ENCODE data around the gene CTSK. TPM values are rescaled to one million over a fixed set of nuclear protein-coding genes. Genes with fewer than 3 reads are reported as not detected.
"Not testable (repeated sequence)": the region's sequence is repeated elsewhere in the genome, so short reads cannot be mapped to it uniquely, and the experiment has no call there.

The CTSK gene
- total RNA-seq, 1 experiment from 2014 or later: 0.92 TPM

- peaks cover 56% of the 10 kb centered on the region for H3K36me3 ChIP-seq
- no peaks in the 10 kb centered on the region for H3K27me3 ChIP-seq
- H3K9me3 ChIP-seq: no peaks in the 10 kb centered on the region
- H3K4me3 ChIP-seq: no peak overlapping the region
- DNase-seq: no peak
Measured at GRCh38 chr1:150810958-150811659, 3.0 kb upstream of the CTSK start.

GRCh38 chr1:150809651-150810050 is 1.6 kb upstream of the CTSK start:
- Histone ChIP-seq H3K4me3 (no peak overlapping the region), H3K27me3 (no peaks in the 10 kb centered on the region), H3K9me3 (no peaks in the 10 kb centered on the region), H3K36me3 (peaks cover 52% of the 10 kb centered on the region)
- peak; percentile 9 for DNase-seq

DNA sequence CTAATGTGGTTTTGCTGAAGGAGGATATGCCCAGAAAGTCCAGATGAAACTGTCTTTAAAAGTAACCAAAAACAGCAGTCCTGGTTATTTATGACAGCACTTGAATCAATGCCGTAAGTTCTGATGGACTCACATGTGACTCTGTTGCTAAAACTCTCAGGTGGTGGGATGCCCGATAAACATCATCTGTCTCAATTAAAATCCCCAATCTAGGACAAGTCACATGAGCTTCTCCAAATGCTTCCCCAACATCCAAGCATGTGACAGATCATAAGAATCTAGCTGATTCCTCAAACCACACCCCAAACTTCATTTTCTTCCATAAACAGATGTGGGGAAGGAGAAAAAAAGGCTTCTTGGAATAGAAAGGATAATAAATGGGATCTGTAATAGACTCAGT is 786 bp upstream of the CTSK start:
- Histone ChIP-seq H3K4me3 (no peak overlapping the region), H3K36me3 (peaks cover 44% of the 10 kb centered on the region), H3K27me3 (no peaks in the 10 kb centered on the region), H3K9me3 (no peaks in the 10 kb centered on the region)
- DNase-seq: no peak

DNA sequence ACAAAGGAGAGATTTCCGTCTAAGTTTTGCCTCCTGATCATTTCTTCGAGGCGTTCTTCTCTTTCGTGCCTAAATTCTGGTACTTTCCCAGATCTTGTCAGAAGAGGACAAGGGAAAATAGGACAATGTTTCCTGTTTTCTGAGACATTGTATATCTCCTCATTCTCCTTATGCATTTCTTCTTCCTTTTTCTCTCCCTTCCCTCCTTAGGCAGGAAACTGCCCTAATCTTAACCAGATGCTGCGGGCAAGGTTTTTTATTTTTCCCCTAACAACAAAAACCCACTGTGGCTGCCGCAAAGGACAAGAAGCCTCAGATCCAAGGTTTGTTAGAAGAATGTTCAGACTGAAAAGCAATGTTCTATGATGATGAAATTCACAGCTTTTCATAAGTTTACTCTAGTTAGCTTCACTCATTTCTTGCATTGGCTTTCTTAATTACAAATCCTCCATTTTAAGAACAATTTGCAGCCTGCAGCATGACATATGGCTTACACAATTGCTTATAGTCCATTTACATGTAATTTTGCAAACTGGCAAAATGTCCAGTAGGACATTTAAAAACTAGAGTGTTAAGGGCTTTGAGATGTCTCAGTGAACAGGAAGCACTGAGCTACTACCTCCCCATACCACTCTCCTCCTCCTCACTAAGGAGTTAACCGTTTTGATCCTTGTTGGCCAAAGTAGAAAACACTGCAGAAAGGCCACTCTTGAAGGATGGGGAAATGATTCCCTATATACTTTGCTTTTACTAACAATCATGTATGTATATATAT is 624 bp downstream of the CTSK start:
- no peaks in the 10 kb centered on the region for H3K9me3 ChIP-seq
- DNase-seq: no peak
- no peaks in the 10 kb centered on the region for H3K27me3 ChIP-seq
- peaks cover 30% of the 10 kb centered on the region for H3K36me3 ChIP-seq
- no peak overlapping the region for H3K4me3 ChIP-seq

GRCh38 chr1:150805899-150806298 is 2.2 kb downstream of the CTSK start:
- H3K27me3 ChIP-seq: no peaks in the 10 kb centered on the region
- H3K9me3 ChIP-seq: no peaks in the 10 kb centered on the region
- no peak overlapping the region for H3K4me3 ChIP-seq
- peaks cover 15% of the 10 kb centered on the region for H3K36me3 ChIP-seq
- no peak for DNase-seq

GRCh38 chr1:150804671-150805070 is 3.4 kb downstream of the CTSK start:
- Histone ChIP-seq H3K27me3 (no peaks in the 10 kb centered on the region), H3K36me3 (peaks cover 11% of the 10 kb centered on the region), H3K4me3 (no peak overlapping the region), H3K9me3 (no peaks in the 10 kb centered on the region)
- no peak for DNase-seq

GRCh38 chr1:150799089-150799488 is 9.0 kb downstream of the CTSK start:
- H3K9me3 ChIP-seq: no peaks in the 10 kb centered on the region
- H3K36me3 ChIP-seq: peaks cover 13% of the 10 kb centered on the region
- no peak for DNase-seq
- H3K27me3 ChIP-seq: no peaks in the 10 kb centered on the region
- H3K4me3 ChIP-seq: no peak overlapping the region

DNA sequence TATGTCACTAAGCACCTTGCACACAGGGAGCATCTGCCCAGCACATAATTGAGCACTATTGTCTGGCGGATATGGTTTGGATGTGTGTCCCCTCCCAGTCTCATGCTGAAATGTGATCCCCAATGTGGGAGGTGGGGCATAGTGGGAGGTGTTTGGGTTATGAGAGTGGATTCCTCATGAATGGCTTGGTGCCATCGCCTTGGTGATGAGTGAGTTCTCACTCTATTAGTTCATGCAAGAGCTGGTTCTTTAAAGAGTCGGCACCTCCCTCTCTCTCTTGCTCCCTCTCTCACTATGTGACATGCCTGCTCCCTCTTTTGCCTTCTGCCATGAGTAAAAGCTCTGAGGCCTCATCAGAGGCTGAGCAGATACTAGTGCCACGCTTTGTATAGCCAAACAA is 9.5 kb downstream of the CTSK start:
- Histone ChIP-seq H3K36me3 (peaks cover 13% of the 10 kb centered on the region), H3K27me3 (no peaks in the 10 kb centered on the region), H3K4me3 (no peak overlapping the region), H3K9me3 (no peaks in the 10 kb centered on the region)
- no peak for DNase-seq

- Histone ChIP-seq H3K9me3 (no peaks in the 10 kb centered on the region), H3K36me3 (peaks cover 13% of the 10 kb centered on the region), H3K27me3 (no peaks in the 10 kb centered on the region), H3K4me3 (no peak overlapping the region)
- no peak for DNase-seq
Measured at GRCh38 chr1:150796374-150796773, 11.7 kb downstream of the CTSK start.

DNA sequence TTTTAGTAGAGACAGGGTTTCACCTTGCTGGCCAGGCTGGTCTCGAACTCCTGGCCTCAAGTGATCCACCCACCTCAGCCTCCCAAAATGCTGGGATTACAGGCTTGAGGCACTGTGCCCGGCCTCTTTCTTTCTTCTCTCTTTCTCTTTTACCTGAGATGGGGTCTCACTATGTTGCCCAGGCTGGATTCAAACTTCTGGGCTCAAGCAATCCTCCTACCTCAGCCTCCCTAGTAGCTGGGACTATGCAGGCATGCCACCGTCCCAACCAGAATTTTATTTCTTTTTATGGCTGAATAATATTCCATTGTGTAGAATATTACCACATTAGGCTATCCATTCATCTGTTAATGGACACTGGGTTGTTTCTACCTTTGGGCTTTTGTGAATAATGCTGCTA is 14.3 kb downstream of the CTSK start:
- H3K27me3 ChIP-seq, H3K36me3 ChIP-seq, H3K9me3 ChIP-seq, DNase-seq, H3K4me3 ChIP-seq: not testable (repeated sequence)

- no peaks in the 10 kb centered on the region for H3K9me3 ChIP-seq
- no peaks in the 10 kb centered on the region for H3K27me3 ChIP-seq
- H3K4me3 ChIP-seq: no peak overlapping the region
- peaks cover 4% of the 10 kb centered on the region for H3K36me3 ChIP-seq
- DNase-seq: no peak
Measured at GRCh38 chr1:150793221-150793620, 14.8 kb downstream of the CTSK start.

DNA sequence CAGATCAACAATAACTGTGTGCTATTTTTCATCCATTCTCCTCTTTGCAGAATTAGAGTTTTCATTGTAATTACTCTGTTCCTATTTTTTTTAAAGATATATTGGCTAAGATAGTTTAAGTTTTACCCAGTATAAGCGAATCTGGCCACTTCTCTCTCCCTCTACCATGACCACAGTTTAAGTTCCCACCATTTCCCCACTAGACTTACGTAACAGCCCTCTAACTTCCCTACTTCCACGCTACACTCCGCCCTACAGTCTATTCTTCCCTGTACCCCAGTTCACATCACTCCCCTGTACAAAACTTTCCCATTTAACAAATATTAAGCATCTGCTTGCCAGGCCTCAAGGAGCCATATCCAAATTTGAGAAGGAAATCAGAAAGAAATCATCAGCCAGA is 16.5 kb downstream of the CTSK start:
- Histone ChIP-seq H3K36me3 (peaks cover 4% of the 10 kb centered on the region; the same call in 1 of the 2 replicates), H3K27me3 (no peaks in the 10 kb centered on the region), H3K4me3 (no peak overlapping the region), H3K9me3 (no peaks in the 10 kb centered on the region)
- DNase-seq: no peak

GRCh38 chr1:150789396-150789795 is 18.7 kb downstream of the CTSK start:
- no peaks in the 10 kb centered on the region for H3K36me3 ChIP-seq
- no peak for DNase-seq
- H3K4me3 ChIP-seq: no peak overlapping the region
- no peaks in the 10 kb centered on the region for H3K27me3 ChIP-seq
- H3K9me3 ChIP-seq: no peaks in the 10 kb centered on the region

DNA sequence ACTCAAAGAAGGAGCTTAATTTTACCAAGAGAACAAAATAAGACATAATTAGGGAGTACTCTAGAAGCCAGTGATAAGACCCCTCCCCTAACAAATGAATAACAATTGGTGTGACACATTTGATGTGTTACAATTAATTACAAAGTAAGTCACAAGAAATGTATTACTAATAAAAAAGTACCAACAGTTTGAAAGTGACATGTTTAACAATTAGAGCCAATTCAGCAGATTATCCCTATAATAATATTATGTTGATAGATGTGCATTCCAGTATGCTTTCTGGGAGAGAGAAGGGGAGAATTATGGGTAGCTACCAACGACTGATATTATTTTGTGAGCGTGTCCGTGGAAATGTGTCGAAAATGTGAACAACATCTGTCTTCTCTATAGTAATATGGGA is 19.1 kb downstream of the CTSK start:
- Histone ChIP-seq H3K9me3 (no peaks in the 10 kb centered on the region), H3K36me3 (no peaks in the 10 kb centered on the region), H3K4me3 (no peak overlapping the region), H3K27me3 (no peaks in the 10 kb centered on the region)
- DNase-seq: no peak

DNA sequence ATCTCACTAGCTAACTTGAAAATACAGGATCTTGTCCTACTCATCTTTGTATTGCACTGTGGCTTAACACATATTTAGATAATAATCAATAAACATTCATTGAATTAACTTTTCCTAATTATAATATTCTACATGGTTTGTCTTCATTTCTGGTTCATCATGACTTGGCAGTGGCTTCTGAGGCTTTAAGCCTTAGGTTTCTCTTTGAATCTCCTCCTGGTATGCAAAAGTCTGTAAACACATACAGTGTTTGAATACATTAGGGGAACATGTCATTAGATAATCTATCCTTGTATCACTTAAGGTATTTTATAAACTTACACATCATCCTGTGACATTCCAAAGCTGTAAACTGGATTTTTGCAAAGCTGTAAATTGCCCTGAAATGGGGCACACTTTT is 20.6 kb downstream of the CTSK start:
- Histone ChIP-seq H3K4me3 (no peak overlapping the region), H3K9me3 (no peaks in the 10 kb centered on the region), H3K36me3 (no peaks in the 10 kb centered on the region), H3K27me3 (no peaks in the 10 kb centered on the region)
- no peak for DNase-seq

GRCh38 chr1:150780510-150780909 is 27.6 kb downstream of the CTSK start:
- Histone ChIP-seq H3K4me3 (no peak overlapping the region), H3K36me3 (no peaks in the 10 kb centered on the region), H3K9me3 (no peaks in the 10 kb centered on the region), H3K27me3 (no peaks in the 10 kb centered on the region)
- no peak for DNase-seq

GRCh38 chr1:150778409-150778808 is 29.7 kb downstream of the CTSK start:
- no peaks in the 10 kb centered on the region for H3K36me3 ChIP-seq
- DNase-seq: no peak
- no peaks in the 10 kb centered on the region for H3K27me3 ChIP-seq
- H3K9me3 ChIP-seq: no peaks in the 10 kb centered on the region
- no peak overlapping the region for H3K4me3 ChIP-seq

DNA sequence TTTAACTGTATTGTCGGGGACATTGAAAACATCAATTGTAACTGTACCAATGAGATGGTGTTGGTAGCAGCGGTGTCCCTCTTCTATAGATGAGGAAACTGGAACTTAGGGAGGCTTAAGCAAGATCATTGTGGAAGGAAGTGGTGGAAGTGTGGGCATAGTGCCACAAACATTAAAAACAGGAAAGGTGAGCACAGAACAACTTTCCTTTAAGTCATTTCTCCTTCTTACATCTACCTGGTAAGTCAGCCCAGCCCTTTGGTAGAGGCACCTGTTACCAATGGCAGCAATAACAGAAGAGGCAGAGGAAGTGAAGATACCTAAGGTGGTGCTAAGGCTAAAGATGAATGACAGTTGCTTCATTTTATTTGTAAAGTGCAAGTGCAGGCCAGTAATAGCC is 30.5 kb downstream of the CTSK start:
- no peaks in the 10 kb centered on the region for H3K36me3 ChIP-seq
- no peak for DNase-seq
- no peaks in the 10 kb centered on the region for H3K9me3 ChIP-seq
- H3K27me3 ChIP-seq: no peaks in the 10 kb centered on the region
- H3K4me3 ChIP-seq: no peak overlapping the region
